B cell (primary cell): ENCODE results near the gene BUB1B. TPM values are rescaled to one million over a fixed set of nuclear protein-coding genes. Genes with fewer than 3 reads are reported as not detected.
"Not testable (repeated sequence)": the region's sequence is repeated elsewhere in the genome, so short reads cannot be mapped to it uniquely, and the experiment has no call there.

Experiments used
- ATAC-seq: fragments of 200-7000 bp; cut with Tn5 transposase; one replicate; pipeline ENCODE4 v1.10.0; 2021; ENCODE audit warnings: low read depth, mild to moderate bottlenecking, moderate number of reproducible peaks, moderate library complexity
- CTCF ChIA-PET: fragments of 350-600 bp; sonication (Branson Sonifier 250); formaldehyde crosslinking; loops from one replicate; lab custom pipeline; 2021; ENCODE audit warnings: antibody characterized with exemption, inconsistent platforms; lab: Charles Lee
- POLR2A ChIA-PET: fragments of 350-600 bp; sonication (Branson Sonifier 250); formaldehyde crosslinking; loops from one replicate; lab custom pipeline; 2021; ENCODE audit warnings: antibody characterized with exemption; lab: Charles Lee
- DNase-seq: peaks from one replicate; pipeline ENCODE4 v3.0.0; 2013
- H2AFZ ChIP-seq: 2 replicates; pipeline ENCODE4 v1.6.1; 2012; ENCODE audit warnings: mild to moderate bottlenecking, low read depth, low read length; ENCODE audit not compliant: insufficient read depth, poor library complexity, severe bottlenecking
- H3K27ac ChIP-seq, 2 donors: 1 replicate in 1 of 2; 2 replicates in 1 of 2; pipeline ENCODE4 v1.5.1; 2012 to 2013; ENCODE audit warnings: low read length in 2 of 2, mild to moderate bottlenecking in 2 of 2, moderate library complexity in 1 of 2
- H3K27me3 ChIP-seq, 4 experiments: fragments of 200-600 bp in 1 of 4; sonication (generic) in 1 of 4; replicated peaks in 1 of 4; 1 replicate in 2 of 4; 2 replicates in 2 of 4; pipeline versions ENCODE4 v1.6.1 to v1.7.0; 2013 to 2016; ENCODE audit warnings: low read length in 3 of 4, mild to moderate bottlenecking in 2 of 4, mixed read lengths in 1 of 4, moderate library complexity in 1 of 4; ENCODE audit not compliant: insufficient read depth in 4 of 4, control insufficient read depth in 3 of 4; ENCODE audit errors: control extremely low read depth in 1 of 4
- H3K36me3 ChIP-seq, 2 experiments: replicated peaks in 1 of 2; 1 replicate in 1 of 2; 2 replicates in 1 of 2; pipeline versions ENCODE4 v1.6.1 to v1.7.1; 2013; ENCODE audit warnings: low read length in 1 of 2; ENCODE audit not compliant: insufficient read depth in 2 of 2, control insufficient read depth in 1 of 2; ENCODE audit errors: control extremely low read depth in 1 of 2, extremely low read depth in 1 of 2
- H3K4me1 ChIP-seq, 2 donors: fragments of 200-600 bp in 1 of 2; sonication (generic) in 1 of 2; 1 replicate in 1 of 2; 2 replicates in 1 of 2; pipeline versions ENCODE4 v1.5.1 to v1.6.1; 2013 to 2017; ENCODE audit warnings: low read length in 2 of 2; ENCODE audit not compliant: control insufficient read depth in 2 of 2, insufficient read depth in 2 of 2
- H3K4me2 ChIP-seq: replicated peaks from 2 replicates; pipeline ENCODE3; 2012; ENCODE audit warnings: mild to moderate bottlenecking, low read depth, low read length; ENCODE audit not compliant: poor library complexity, severe bottlenecking
- H3K4me3 ChIP-seq, 5 experiments: fragments of 200-600 bp in 1 of 5; sonication (generic) in 1 of 5; 1 replicate in 3 of 5; 2 replicates in 2 of 5; pipeline versions ENCODE4 v1.5.1 to v1.7.0; 2011 to 2016; ENCODE audit warnings: low read length in 4 of 5, mild to moderate bottlenecking in 4 of 5, low read depth in 2 of 5, control low read depth in 1 of 5, moderate library complexity in 1 of 5; ENCODE audit not compliant: insufficient read depth in 1 of 5; ENCODE audit errors: control extremely low read depth in 1 of 5, extremely low read depth in 1 of 5
- H3K79me2 ChIP-seq: fragments of 200-600 bp; sonication (generic); one replicate; pipeline ENCODE4 v1.6.0; 2016; ENCODE audit warnings: low read length; ENCODE audit not compliant: control insufficient read depth, insufficient read depth
- H3K9ac ChIP-seq: fragments of 200-600 bp; sonication (generic); 2 replicates; pipeline ENCODE4 v1.6.1; 2017; ENCODE audit warnings: mild to moderate bottlenecking, low read length, moderate library complexity
- H3K9me3 ChIP-seq, 3 donors: one replicate each; pipeline versions ENCODE4 v1.6.1 to v1.7.1; 2013; ENCODE audit warnings: low read length in 2 of 3; ENCODE audit not compliant: control insufficient read depth in 2 of 3, insufficient read depth in 1 of 3; ENCODE audit errors: control extremely low read depth in 1 of 3
- H4K20me1 ChIP-seq: 2 replicates; pipeline ENCODE4 v1.6.0; 2012; ENCODE audit warnings: mild to moderate bottlenecking, low read length; ENCODE audit not compliant: insufficient read depth, control insufficient read depth, poor library complexity, severe bottlenecking
- H3K27ac Mint-ChIP-seq: one replicate; pipeline ENCODE4 v1.8.0; 2021; ENCODE audit warnings: mixed read lengths
- H3K27me3 Mint-ChIP-seq: one replicate; pipeline ENCODE4 v1.8.0; 2021; ENCODE audit warnings: mixed read lengths
- H3K4me1 Mint-ChIP-seq: one replicate; pipeline ENCODE4 v1.8.0; 2021; ENCODE audit warnings: mixed read lengths
- H3K4me3 Mint-ChIP-seq: one replicate; pipeline ENCODE4 v1.8.0; 2021; ENCODE audit warnings: mixed read lengths
- H3K9me3 Mint-ChIP-seq: one replicate; pipeline ENCODE4 v1.8.0; 2022; ENCODE audit warnings: mixed read lengths; ENCODE audit not compliant: insufficient read depth
- CTCF ChIP-seq: fragments of 200-600 bp; IDR thresholded peaks from one replicate; pipeline ENCODE4 v1.8.0; 2022; ENCODE audit warnings: antibody characterized with exemption, mild to moderate bottlenecking
- EZH2 ChIP-seq: IDR thresholded peaks from 2 replicates; pipeline ENCODE4 v1.6.1; 2012; ENCODE audit warnings: borderline replicate concordance, low read depth, mild to moderate bottlenecking, moderate library complexity, low read length; ENCODE audit not compliant: insufficient read depth, poor library complexity, severe bottlenecking
- WGBS: methylation state at CpG from one replicate; pipeline ENCODE4 v1.1.5; 2013; ENCODE audit warnings: missing lambda C conversion rate; ENCODE audit not compliant: insufficient coverage; 5-methylcytosine and 5-hydroxymethylcytosine counted together
- intact Hi-C: fragments of 100-400 bp; cut with micrococcal nuclease; formaldehyde crosslinking; loops from one replicate; pipeline ENCODE4 v1.10.0; 2022
- polyA plus RNA-seq: library from polyadenylated mRNA; depleted of rRNA; stranded (reverse); fragments of >200 nt; gene quantifications from 2 replicates; pipeline ENCODE4 v1.2.3, GENCODE V29; 2012
- total RNA-seq, 2 donors: library from RNA; stranded (reverse); fragments of 120-200 nt in 1 of 2; gene quantifications; 1 replicate in 1 of 2; 2 replicates in 1 of 2; pipeline versions ENCODE4 v1.2.3 to v1.2.4, GENCODE V29; 2013 to 2022

BUB1B gene
- total and polyA plus RNA-seq, 2 donors (not counting 1 experiment from before 2014, with no cell fraction given) = 0.70 to 4.4 TPM

DNA sequence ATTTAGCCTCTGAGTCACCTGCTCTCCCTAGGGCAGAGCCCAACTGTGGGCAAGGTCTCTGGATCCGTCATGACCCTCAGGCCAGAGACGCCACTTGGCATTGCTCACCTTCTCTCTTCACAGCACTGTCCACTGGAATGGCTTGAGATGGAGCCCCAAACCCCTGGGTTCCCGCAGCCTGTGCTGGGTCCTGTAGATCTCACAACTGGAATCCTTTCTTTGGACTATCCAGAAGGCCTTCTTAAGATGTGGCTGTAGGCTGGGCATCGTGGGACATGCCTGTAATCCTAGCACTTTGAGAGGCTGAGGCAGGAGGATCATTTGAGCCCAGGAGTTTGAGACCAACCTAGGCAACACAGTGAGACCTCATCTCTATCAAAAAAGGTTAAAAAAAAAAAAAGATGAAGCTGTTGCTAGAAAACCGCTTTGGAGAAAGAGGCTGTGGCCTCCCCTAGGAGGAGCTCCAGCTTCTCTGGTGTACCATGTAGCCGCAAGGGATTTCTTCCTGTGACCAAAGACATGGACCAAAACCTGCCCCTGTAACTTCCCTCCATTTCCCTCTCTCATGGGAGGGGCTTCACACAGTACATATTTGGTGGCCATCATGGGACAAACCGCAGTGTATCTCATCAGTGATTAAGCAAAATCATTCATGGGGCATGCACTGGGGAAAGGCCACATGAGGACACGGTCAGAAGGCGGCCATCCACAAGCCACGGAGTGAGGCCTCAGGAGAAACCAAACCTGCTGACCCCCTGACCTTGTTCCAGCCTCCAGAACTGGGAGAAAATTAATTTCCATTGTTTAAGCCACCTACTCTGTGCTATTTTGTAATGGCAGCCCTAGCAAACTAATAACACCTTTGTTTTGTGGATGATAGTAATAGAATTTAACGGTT, 23.3 kb upstream of the BUB1B start:
- 95% methylated on average over 9 of the region's 11 CpGs for WGBS
- H3K4me2 ChIP-seq = no peak overlapping the region
- no peak overlapping the region for H2AFZ ChIP-seq
- no peak overlapping the region for H3K4me3 ChIP-seq
- H3K36me3 ChIP-seq = no peaks in the 10 kb centered on the region
- intact Hi-C loops = no loop called here
- DNase-seq = no peak
- H3K79me2 ChIP-seq = no peaks in the 10 kb centered on the region
- H4K20me1 ChIP-seq = no peaks in the 10 kb centered on the region
- Mint-ChIP-seq H3K27ac (no peak overlapping the region), H3K4me3 (no peak overlapping the region), H3K9me3 (no peaks in the 10 kb centered on the region), H3K27me3 (peaks cover 1% of the 10 kb centered on the region), H3K4me1 (no peaks in the 10 kb centered on the region)
- POLR2A ChIA-PET = no interaction called here
- peaks cover 0 to 3% (median 0%) of the 10 kb centered on the region in 3 donors for H3K9me3 ChIP-seq
- no peaks in the 10 kb centered on the region for H3K27me3 ChIP-seq
- no peak for TF ChIP-seq CTCF
- no peak for TF ChIP-seq EZH2
- no peak overlapping the region for H3K27ac ChIP-seq
- H3K4me1 ChIP-seq = no peaks in the 10 kb centered on the region
- no peak for ATAC-seq
- H3K9ac ChIP-seq = no peak overlapping the region
- CTCF ChIA-PET = no interaction called here

- POLR2A ChIA-PET, CTCF ChIA-PET: not testable (repeated sequence)
- no CpG with 5 or more reads among the region's 3 CpGs for WGBS
Observed at GRCh38 chr15:40138201-40138570, 22.7 kb upstream of the BUB1B start.

More at GRCh38 chr15:40138201-40138570, 22.7 kb upstream of the BUB1B start:
- DNase-seq, H3K9me3 ChIP-seq, H3K36me3 ChIP-seq, H4K20me1 ChIP-seq, H3K27ac Mint-ChIP-seq, H3K9ac ChIP-seq, H2AFZ ChIP-seq, H3K4me2 ChIP-seq, H3K4me3 ChIP-seq, H3K9me3 Mint-ChIP-seq, ATAC-seq, H3K27me3 ChIP-seq, H3K4me1 ChIP-seq, H3K4me3 Mint-ChIP-seq, H3K4me1 Mint-ChIP-seq, H3K79me2 ChIP-seq, H3K27ac ChIP-seq, intact Hi-C loops, H3K27me3 Mint-ChIP-seq: not testable (repeated sequence)
